Choroid plexus epithelial cell (primary cell): ENCODE results near the gene PON1.

Experiments
- DNase-seq: peaks from one replicate; pipeline ENCODE4 v3.0.0-alpha.2; 2010; ENCODE audit warnings: low read depth
- H3K4me3 ChIP-seq: 2 replicates; pipeline ENCODE4 v1.5.1; 2011; ENCODE audit warnings: low read depth, mild to moderate bottlenecking, control low read depth, low read length, moderate library complexity
- TF ChIP-seq, protein P1 (sequence below): conservative IDR thresholded peaks from 2 replicates; pipeline ENCODE4 v1.5.1; 2011; ENCODE audit warnings: low read depth, mild to moderate bottlenecking, control low read depth, inconsistent platforms, low read length, moderate library complexity

PON1 gene

DNA sequence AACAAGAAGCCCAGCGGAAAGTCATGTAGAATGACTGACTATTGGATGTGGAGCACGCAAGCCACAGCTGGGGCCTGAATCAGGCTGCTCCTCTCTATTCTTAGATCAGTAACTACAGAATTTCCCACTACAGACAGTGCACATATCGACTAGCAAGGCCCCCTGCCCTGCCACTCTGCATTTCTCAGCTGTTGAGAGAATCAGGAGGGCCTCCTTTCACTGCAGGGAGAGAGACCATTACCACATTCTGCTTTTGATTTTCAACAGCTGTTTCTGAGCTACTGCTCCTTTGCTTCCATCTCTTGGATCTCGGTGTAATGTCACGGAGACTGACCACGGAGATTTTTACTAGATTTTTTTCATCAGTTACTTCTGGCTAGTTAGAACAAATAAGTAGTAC lies 73.8 kb downstream of the PON1 start:
- no peak overlapping the region for H3K4me3 ChIP-seq
- TF ChIP-seq, protein P1, sequence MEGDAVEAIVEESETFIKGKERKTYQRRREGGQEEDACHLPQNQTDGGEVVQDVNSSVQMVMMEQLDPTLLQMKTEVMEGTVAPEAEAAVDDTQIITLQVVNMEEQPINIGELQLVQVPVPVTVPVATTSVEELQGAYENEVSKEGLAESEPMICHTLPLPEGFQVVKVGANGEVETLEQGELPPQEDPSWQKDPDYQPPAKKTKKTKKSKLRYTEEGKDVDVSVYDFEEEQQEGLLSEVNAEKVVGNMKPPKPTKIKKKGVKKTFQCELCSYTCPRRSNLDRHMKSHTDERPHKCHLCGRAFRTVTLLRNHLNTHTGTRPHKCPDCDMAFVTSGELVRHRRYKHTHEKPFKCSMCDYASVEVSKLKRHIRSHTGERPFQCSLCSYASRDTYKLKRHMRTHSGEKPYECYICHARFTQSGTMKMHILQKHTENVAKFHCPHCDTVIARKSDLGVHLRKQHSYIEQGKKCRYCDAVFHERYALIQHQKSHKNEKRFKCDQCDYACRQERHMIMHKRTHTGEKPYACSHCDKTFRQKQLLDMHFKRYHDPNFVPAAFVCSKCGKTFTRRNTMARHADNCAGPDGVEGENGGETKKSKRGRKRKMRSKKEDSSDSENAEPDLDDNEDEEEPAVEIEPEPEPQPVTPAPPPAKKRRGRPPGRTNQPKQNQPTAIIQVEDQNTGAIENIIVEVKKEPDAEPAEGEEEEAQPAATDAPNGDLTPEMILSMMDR, result no peak

More for the DNA sequence above, 73.8 kb downstream of the PON1 start:
- DNase-seq, result no peak
